H1 (cell line): ENCODE measurements around the gene HMGN1. TPM values are rescaled to one million over a fixed set of nuclear protein-coding genes. Genes with fewer than 3 reads are reported as not detected.

Experiments
- CTCF ChIA-PET: fragments of 300-600 bp; sonication (Branson Sonifier 250); formaldehyde crosslinking; loops from one replicate; lab custom pipeline; 2021; ENCODE audit not compliant: partially characterized antibody; lab: Charles Lee
- POLR2A ChIA-PET: fragments of 300-600 bp; sonication (Branson Sonifier 250); formaldehyde crosslinking; loops from one replicate; lab custom pipeline; 2021; ENCODE audit warnings: inconsistent platforms; ENCODE audit not compliant: partially characterized antibody; lab: Charles Lee
- DNase-seq, 2 experiments: peaks; one replicate each; pipeline versions ENCODE4 v3.0.0 to v3.0.0-alpha.2; 2010 to 2022; ENCODE audit warnings: low spot score in 2 of 2, low read depth in 1 of 2, mixed read lengths in 1 of 2
- FAIRE-seq: peaks from 2 replicates; lab custom pipeline; 2011; peaks lifted over from hg19 to GRCh38; lab: Jason Lieb, UNC
- H2AFZ ChIP-seq: 2 replicates; pipeline ENCODE4 v1.8.1; 2012; ENCODE audit warnings: low read length, inconsistent platforms
- H2AK5ac ChIP-seq: 2 replicates; pipeline ENCODE4 v1.6.1; 2013; ENCODE audit warnings: low read depth, low read length
- H2BK120ac ChIP-seq: replicated peaks from 2 replicates; pipeline ENCODE3; 2013; ENCODE audit warnings: low read depth, low read length, inconsistent platforms
- H2BK12ac ChIP-seq: 2 replicates; pipeline ENCODE4 v1.6.1; 2013; ENCODE audit warnings: low read depth, low read length
- H2BK15ac ChIP-seq: 2 replicates; pipeline ENCODE4 v1.6.1; 2013; ENCODE audit warnings: low read length
- H2BK20ac ChIP-seq: 2 replicates; pipeline ENCODE4 v1.6.1; 2013; ENCODE audit warnings: low read length
- H2BK5ac ChIP-seq: 2 replicates; pipeline ENCODE4 v1.6.1; 2013; ENCODE audit warnings: low read depth, low read length
- H3K14ac ChIP-seq: 2 replicates; pipeline ENCODE4 v1.6.1; 2013; ENCODE audit warnings: inconsistent platforms; ENCODE audit not compliant: insufficient read length
- H3K18ac ChIP-seq: 2 replicates; pipeline ENCODE4 v1.6.1; 2013; ENCODE audit warnings: low read length; ENCODE audit errors: extremely low read depth
- H3K23ac ChIP-seq: 2 replicates; pipeline ENCODE4 v1.6.1; 2013; ENCODE audit warnings: inconsistent platforms; ENCODE audit not compliant: insufficient read length
- H3K23me2 ChIP-seq: 2 replicates; pipeline ENCODE4 v1.6.1; 2013; ENCODE audit warnings: low read depth, low read length
- H3K27ac ChIP-seq: 2 replicates; pipeline ENCODE4 v1.6.1; 2011; ENCODE audit warnings: low read depth, low read length, inconsistent platforms
- H3K27me3 ChIP-seq, 4 experiments: replicated peaks in 1 of 4; 1 replicate in 1 of 4; 2 replicates in 3 of 4; pipeline versions ENCODE4 v1.6.1 to v1.8.1; 2011 to 2013; ENCODE audit warnings: low read length in 3 of 4, mild to moderate bottlenecking in 3 of 4, inconsistent platforms in 2 of 4, mixed read lengths in 2 of 4, moderate library complexity in 1 of 4; ENCODE audit not compliant: control insufficient read depth in 3 of 4, insufficient read depth in 3 of 4; ENCODE audit errors: extremely low read depth in 1 of 4
- H3K36me3 ChIP-seq, 4 experiments: 2 replicates each; pipeline versions ENCODE4 v1.6.1 to v1.8.1; 2011 to 2013; ENCODE audit warnings: mild to moderate bottlenecking in 4 of 4, low read length in 3 of 4, moderate library complexity in 2 of 4, control low read depth in 1 of 4, inconsistent platforms in 1 of 4; ENCODE audit not compliant: insufficient read depth in 4 of 4, control insufficient read depth in 2 of 4
- H3K4ac ChIP-seq: replicated peaks from 2 replicates; pipeline ENCODE3; 2013; ENCODE audit warnings: low read length, low read depth, mixed read lengths, inconsistent platforms; ENCODE audit not compliant: insufficient read length
- H3K4me1 ChIP-seq, 4 experiments: replicated peaks in 1 of 4; 1 replicate in 1 of 4; 2 replicates in 3 of 4; pipeline versions ENCODE4 v1.6.1 to v1.8.1; 2011 to 2013; ENCODE audit warnings: low read length in 3 of 4, inconsistent platforms in 2 of 4, mixed read lengths in 1 of 4; ENCODE audit not compliant: insufficient read depth in 4 of 4, control insufficient read depth in 3 of 4
- H3K4me2 ChIP-seq, 2 experiments: 2 replicates each; pipeline versions ENCODE4 v1.6.1 to v1.8.1; 2011 to 2013; ENCODE audit warnings: low read depth in 2 of 2, low read length in 2 of 2, control low read depth in 1 of 2, inconsistent platforms in 1 of 2, mild to moderate bottlenecking in 1 of 2; ENCODE audit not compliant: insufficient read depth in 1 of 2
- H3K4me3 ChIP-seq, 4 experiments: fragments of 200-600, 300-600 bp in 1 of 4; sonication (generic), shearing (Covaris generic), sonication (Bioruptor Twin) in 1 of 4; 2 replicates each; pipeline versions ENCODE4 v1.5.1 to v1.8.1; 2011 to 2016; ENCODE audit warnings: low read length in 4 of 4, low read depth in 3 of 4, control low read depth in 2 of 4, inconsistent platforms in 2 of 4, mild to moderate bottlenecking in 2 of 4, mixed read lengths in 1 of 4, moderate library complexity in 1 of 4; ENCODE audit not compliant: insufficient read depth in 2 of 4; ENCODE audit errors: extremely low read depth in 1 of 4
- H3K56ac ChIP-seq: replicated peaks from 2 replicates; pipeline ENCODE3; 2013; ENCODE audit warnings: low read depth, mild to moderate bottlenecking, mixed read lengths, low read length, inconsistent platforms; ENCODE audit not compliant: insufficient read length
- H3K79me1 ChIP-seq: 2 replicates; pipeline ENCODE4 v1.6.1; 2013; ENCODE audit warnings: low read depth, low read length, control low read depth
- H3K79me2 ChIP-seq, 2 experiments: 2 replicates each; pipeline versions ENCODE4 v1.6.1 to v1.8.1; 2012 to 2013; ENCODE audit warnings: low read length in 2 of 2, mild to moderate bottlenecking in 2 of 2, inconsistent platforms in 1 of 2; ENCODE audit not compliant: insufficient read depth in 2 of 2, control insufficient read depth in 1 of 2
- H3K9ac ChIP-seq, 4 experiments: replicated peaks in 1 of 4; 1 replicate in 1 of 4; 2 replicates in 3 of 4; pipeline versions ENCODE4 v1.6.1 to v1.8.1; 2011 to 2013; ENCODE audit warnings: low read depth in 3 of 4, low read length in 3 of 4, control low read depth in 2 of 4, mild to moderate bottlenecking in 2 of 4, moderate library complexity in 2 of 4, inconsistent platforms in 1 of 4; ENCODE audit errors: extremely low read depth in 1 of 4
- H3K9me3 ChIP-seq, 2 experiments: 2 replicates each; pipeline versions ENCODE4 v1.6.1 to v1.8.1; 2012 to 2013; ENCODE audit warnings: mild to moderate bottlenecking in 2 of 2, moderate library complexity in 2 of 2, control low read depth in 1 of 2, inconsistent platforms in 1 of 2, low read depth in 1 of 2, low read length in 1 of 2, mixed read lengths in 1 of 2; ENCODE audit not compliant: insufficient read depth in 2 of 2
- H4K20me1 ChIP-seq, 2 experiments: replicated peaks in 1 of 2; 2 replicates each; pipeline versions ENCODE3 to v1.8.1; 2011 to 2013; ENCODE audit warnings: inconsistent platforms in 2 of 2, low read length in 2 of 2, mild to moderate bottlenecking in 1 of 2; ENCODE audit not compliant: insufficient read depth in 2 of 2, control insufficient read depth in 1 of 2
- H4K5ac ChIP-seq: 2 replicates; pipeline ENCODE4 v1.6.1; 2013; ENCODE audit warnings: low read length, low read depth, mixed read lengths, inconsistent platforms; ENCODE audit not compliant: insufficient read length
- H4K8ac ChIP-seq: 2 replicates; pipeline ENCODE4 v1.8.0; 2013; ENCODE audit warnings: mild to moderate bottlenecking, moderate library complexity, low read length, inconsistent platforms; ENCODE audit not compliant: insufficient read depth; ENCODE audit errors: extremely low read depth
- H4K91ac ChIP-seq: replicated peaks from 2 replicates; pipeline ENCODE3; 2013; ENCODE audit warnings: low read length, mixed read lengths, inconsistent platforms; ENCODE audit not compliant: insufficient read length
- BACH1 ChIP-seq: IDR thresholded peaks from 2 replicates; pipeline ENCODE4 v1.6.1; 2012; ENCODE audit warnings: low read length, improper control_type of control experiment
- CHD1 ChIP-seq: IDR thresholded peaks from 2 replicates; pipeline ENCODE4 v1.6.1; 2012; ENCODE audit warnings: low read depth, low read length, improper control_type of control experiment
- CHD2 ChIP-seq: IDR thresholded peaks from 2 replicates; pipeline ENCODE4 v1.6.1; 2012; ENCODE audit warnings: low read length, improper control_type of control experiment
- EGR1 ChIP-seq: IDR thresholded peaks from 2 replicates; pipeline ENCODE4 v1.6.1; 2011; ENCODE audit warnings: low read depth, low read length, borderline replicate concordance
- GTF2F1 ChIP-seq: IDR thresholded peaks from 2 replicates; pipeline ENCODE4 v1.6.1; 2012; ENCODE audit warnings: low read depth, low read length, improper control_type of control experiment, borderline replicate concordance
- HDAC6 ChIP-seq: IDR thresholded peaks from one replicate; pipeline ENCODE4 v1.7.1; 2012; ENCODE audit warnings: low read depth, mild to moderate bottlenecking, inconsistent platforms, low read length, moderate library complexity
- JUN ChIP-seq: IDR thresholded peaks from 2 replicates; pipeline ENCODE4 v1.6.1; 2011; ENCODE audit warnings: low read depth, mild to moderate bottlenecking, improper control_type of control experiment, low read length
- MAFK ChIP-seq: IDR thresholded peaks from 2 replicates; pipeline ENCODE4 v1.6.1; 2012; ENCODE audit warnings: low read depth, mild to moderate bottlenecking, improper control_type of control experiment, low read length
- NANOG ChIP-seq: IDR thresholded peaks from 2 replicates; pipeline ENCODE4 v1.6.1; 2011; ENCODE audit warnings: low read length, low read depth, mild to moderate bottlenecking, inconsistent platforms; ENCODE audit not compliant: insufficient read depth, poor library complexity, severe bottlenecking
- POU5F1 ChIP-seq: IDR thresholded peaks from 2 replicates; pipeline ENCODE4 v1.6.1; 2011; ENCODE audit warnings: low read depth, mild to moderate bottlenecking, low read length, moderate library complexity
- SIN3A ChIP-seq, 2 experiments: IDR thresholded peaks in 1 of 2; conservative IDR thresholded peaks in 1 of 2; 2 replicates each; pipeline ENCODE4 v1.6.1; 2011 to 2012; ENCODE audit warnings: low read length in 2 of 2, improper control_type of control experiment in 1 of 2, low read depth in 1 of 2, mild to moderate bottlenecking in 1 of 2
- TBP ChIP-seq: IDR thresholded peaks from 2 replicates; pipeline ENCODE4 v1.6.1; 2011; ENCODE audit warnings: low read depth, low read length, improper control_type of control experiment
- WGBS, 2 experiments: shearing (Covaris generic) in 1 of 2; methylation state at CpG; one replicate each; pipeline versions ENCODE4 v1.1.6 to v1.1.7; 2013 to 2015; ENCODE audit warnings: low lambda C conversion rate in 2 of 2, mixed read lengths in 2 of 2, inconsistent platforms in 1 of 2, low coverage in 1 of 2, missing lambda C conversion rate in 1 of 2; ENCODE audit not compliant: insufficient replicate concordance in 2 of 2, insufficient coverage in 1 of 2, insufficient read length in 1 of 2; ENCODE audit errors: extremely low coverage in 1 of 2, missing lambda C conversion rate in 1 of 2; 5-methylcytosine and 5-hydroxymethylcytosine counted together
- polyA plus RNA-seq, 7 experiments: library from polyadenylated mRNA; depleted of rRNA in 3 of 7; stranded (reverse) in 5 of 7; unstranded in 2 of 7; fragments of >200 nt in 5 of 7; fragments of 200-250 nt in 2 of 7; gene quantifications; 1 replicate in 5 of 7; 2 replicates in 1 of 7; 4 replicates in 1 of 7; pipeline versions ENCODE4 v1.2.1 to v1.2.3, GENCODE V29; 2011 to 2013; ENCODE audit warnings: missing spikeins in 2 of 7, mixed read lengths in 2 of 7
- total RNA-seq: library from RNA; stranded (reverse); fragmentation: NEBNext Ultra II Directional; extraction: Animal tissue kit (Norgen Biotek cat#: 25700); gene quantifications from 2 replicates; pipeline ENCODE4 v1.2.1, GENCODE V29; 2021
- TF ChIP-seq, protein P1 (sequence below): IDR thresholded peaks from 2 replicates; pipeline ENCODE4 v1.6.1; 2012; ENCODE audit warnings: inconsistent platforms
- TF ChIP-seq, protein P2 (sequence below): IDR thresholded peaks from 2 replicates; pipeline ENCODE4 v1.6.1; 2011; ENCODE audit warnings: low read length, improper control_type of control experiment

Gene HMGN1
- total and polyA plus RNA-seq, 2 of the 8 experiments (the other 6 are each of a cell fraction or from before 2014, with no cell fraction given), result 279 to 505 TPM

DNA sequence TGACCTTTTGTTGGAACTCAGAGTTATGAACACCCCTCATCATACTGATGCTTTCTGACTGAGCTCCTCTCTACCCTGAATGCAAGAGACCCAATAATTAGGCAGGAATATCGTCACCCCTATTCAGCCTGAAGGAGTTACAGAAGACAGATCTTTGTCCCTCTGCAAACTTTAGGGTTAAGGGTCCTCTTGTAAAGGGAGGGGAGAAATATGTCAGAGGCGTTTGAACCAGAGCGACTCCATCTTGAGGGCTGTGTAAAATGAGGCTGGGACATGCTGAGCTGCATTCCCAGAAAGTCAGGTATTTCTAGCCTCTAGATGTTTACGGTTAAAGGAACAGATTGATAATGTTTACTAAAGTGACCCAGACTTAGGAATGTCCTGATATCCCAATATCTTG is 10.5 kb upstream of the HMGN1 start:
- H3K79me2 ChIP-seq, result no peaks in the 10 kb centered on the region
- no peak overlapping the region for H2BK15ac ChIP-seq
- CTCF ChIA-PET, result interaction anchor here (1.3 kb wide), 2 partner anchors 14 to 25 kb away, joined by 3 read pairs; no protein-coding TSS in a partner anchor
- H3K27ac ChIP-seq, result no peak overlapping the region
- no peak overlapping the region for H4K91ac ChIP-seq
- H2BK20ac ChIP-seq, result no peak overlapping the region
- no peak overlapping the region for H3K4me3 ChIP-seq
- H3K4me2 ChIP-seq, result no peak overlapping the region
- no peak overlapping the region for H2BK12ac ChIP-seq
- no peak overlapping the region for H2AK5ac ChIP-seq
- no peaks in the 10 kb centered on the region for H4K20me1 ChIP-seq
- H3K56ac ChIP-seq, result no peak overlapping the region
- H3K9ac ChIP-seq, result no peak overlapping the region
- FAIRE-seq, result no peak
- H3K23me2 ChIP-seq, result no peaks in the 10 kb centered on the region
- WGBS, 2 experiments, result 97% methylated on average over 4 of the region's 4 CpGs; no CpG with 5 or more reads in 1 of the 2 experiments
- H3K9me3 ChIP-seq, result no peaks in the 10 kb centered on the region
- H3K23ac ChIP-seq, result no peak overlapping the region
- POLR2A ChIA-PET, result interaction anchor here (0.6 to 2.1 kb wide), 5 partner anchors 11 to 43 kb away, joined by 4 to 9 read pairs (median 4); partner anchors contain the start of gene HMGN1
- no peak overlapping the region for H2BK5ac ChIP-seq
- H3K27me3 ChIP-seq, result no peaks in the 10 kb centered on the region
- DNase-seq, result no peak
- no peak overlapping the region for H4K8ac ChIP-seq
- no peaks in the 10 kb centered on the region for H3K79me1 ChIP-seq
- no peak overlapping the region for H3K14ac ChIP-seq
- no peak overlapping the region for H3K18ac ChIP-seq
- no peak overlapping the region for H3K4ac ChIP-seq
- H4K5ac ChIP-seq, result no peak overlapping the region
- H2BK120ac ChIP-seq, result no peak overlapping the region
- no peak overlapping the region for H2AFZ ChIP-seq
- no peaks in the 10 kb centered on the region for H3K4me1 ChIP-seq
- H3K36me3 ChIP-seq, result no peaks in the 10 kb centered on the region
- TF ChIP-seq, protein P1, sequence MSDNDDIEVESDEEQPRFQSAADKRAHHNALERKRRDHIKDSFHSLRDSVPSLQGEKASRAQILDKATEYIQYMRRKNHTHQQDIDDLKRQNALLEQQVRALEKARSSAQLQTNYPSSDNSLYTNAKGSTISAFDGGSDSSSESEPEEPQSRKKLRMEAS, result no peak
- TF ChIP-seq POU5F1 (no peak), SIN3A (conservative IDR thresholded peaks at IDR 0.05 in 1 of 2, IDR thresholded peaks at IDR 0.05 in 1 of 2; ENCODE audit: low read depth in 1 of 2, low read length in 2 of 2) (no peak), GTF2F1 (no peak), JUN (no peak), BACH1 (no peak), MAFK (no peak), EGR1 (no peak), TBP (no peak), CHD2 (no peak), NANOG (no peak), CHD1 (no peak), HDAC6 (no peak)
- TF ChIP-seq, protein P2, sequence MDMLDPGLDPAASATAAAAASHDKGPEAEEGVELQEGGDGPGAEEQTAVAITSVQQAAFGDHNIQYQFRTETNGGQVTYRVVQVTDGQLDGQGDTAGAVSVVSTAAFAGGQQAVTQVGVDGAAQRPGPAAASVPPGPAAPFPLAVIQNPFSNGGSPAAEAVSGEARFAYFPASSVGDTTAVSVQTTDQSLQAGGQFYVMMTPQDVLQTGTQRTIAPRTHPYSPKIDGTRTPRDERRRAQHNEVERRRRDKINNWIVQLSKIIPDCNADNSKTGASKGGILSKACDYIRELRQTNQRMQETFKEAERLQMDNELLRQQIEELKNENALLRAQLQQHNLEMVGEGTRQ, result no peak
